HCT116 (cell line): Measurements from ENCODE around the gene IGSF3. TPM values are rescaled to one million over a fixed set of nuclear protein-coding genes. Genes with fewer than 3 reads are reported as not detected.

Experiments
- ATAC-seq: fragments of 200-7000 bp; cut with Tn5 transposase; 2 replicates; pipeline ENCODE4 v1.9.1; 2020; ENCODE audit warnings: mild to moderate bottlenecking, moderate library complexity
- BruUV-seq: library from RNA; stranded (reverse); fragments of 400-500 nt; replicated peaks from 2 replicates; lab custom pipeline; 2021; lab: Mats Ljungman, UMichigan
- CTCF ChIA-PET: fragments of 300-600 bp; sonication (Branson Sonifier 250); formaldehyde crosslinking; loops from one replicate; lab custom pipeline; 2021; ENCODE audit warnings: antibody characterized with exemption; lab: Charles Lee
- POLR2A ChIA-PET: fragments of 300-600, 350-600 bp; sonication (Branson Sonifier 250); formaldehyde crosslinking; loops from one replicate; lab custom pipeline; 2021; ENCODE audit warnings: antibody characterized with exemption; lab: Charles Lee
- RAD21 ChIA-PET, 2 experiments: fragments of 300-600 bp; sonication (Branson Sonifier 250); formaldehyde crosslinking; loops; one replicate each; lab custom pipeline; 2023; ENCODE audit warnings: low total read pairs in 2 of 2; ENCODE audit not compliant: uncharacterized antibody in 2 of 2, unreplicated experiment in 2 of 2, low non-redundant PET in 1 of 2; lab: Charles Lee
- DNase-seq: peaks from one replicate; pipeline ENCODE4 v3.0.0-alpha.2; 2010; ENCODE audit warnings: low read depth, low spot score
- H2AFZ ChIP-seq: fragments of 200-600 bp; shearing (Covaris generic), sonication (generic); 2 replicates; pipeline ENCODE4 v1.6.1; 2017; ENCODE audit warnings: low read depth, mixed run types, mixed read lengths, antibody characterized with exemption, low read length; ENCODE audit not compliant: poor library complexity, severe bottlenecking
- H3K27ac ChIP-seq: 2 replicates; pipeline ENCODE4 v1.5.1; 2012; ENCODE audit warnings: low read depth, low read length
- H3K27me3 ChIP-seq: fragments of 200-600 bp; sonication (generic); 2 replicates; pipeline ENCODE4 v1.6.1; 2016; ENCODE audit warnings: mixed run types, low read length, mixed read lengths; ENCODE audit not compliant: insufficient read depth
- H3K36me3 ChIP-seq, 2 experiments: fragments of 200-500 bp in 1 of 2; fragments of 200-600 bp in 1 of 2; sonication (Bioruptor generic) in 1 of 2; sonication (generic) in 1 of 2; 2 replicates each; pipeline versions ENCODE4 v1.5.1 to v1.6.1; 2014 to 2016; ENCODE audit warnings: low read length in 2 of 2, inconsistent platforms in 1 of 2, mixed read lengths in 1 of 2, mixed run types in 1 of 2; ENCODE audit not compliant: insufficient read depth in 2 of 2, control insufficient read depth in 1 of 2
- H3K4me1 ChIP-seq, 2 experiments: fragments of 200-600 bp in 1 of 2; sonication (generic) in 1 of 2; 2 replicates each; pipeline versions ENCODE4 v1.5.1 to v1.6.1; 2012 to 2017; ENCODE audit warnings: low read length in 2 of 2, inconsistent platforms in 1 of 2, mild to moderate bottlenecking in 1 of 2, mixed read lengths in 1 of 2, mixed run types in 1 of 2, moderate library complexity in 1 of 2; ENCODE audit not compliant: insufficient read depth in 2 of 2, control insufficient read depth in 1 of 2
- H3K4me2 ChIP-seq: fragments of 200-600 bp; sonication (generic); 2 replicates; pipeline ENCODE4 v1.6.1; 2017; ENCODE audit warnings: mixed run types, low read length, mixed read lengths
- H3K4me3 ChIP-seq, 2 experiments: fragments of 200-600 bp in 1 of 2; sonication (generic) in 1 of 2; replicated peaks in 1 of 2; 2 replicates each; pipeline ENCODE4 v1.5.1; 2011 to 2016; ENCODE audit warnings: low read length in 2 of 2, control low read depth in 1 of 2, low read depth in 1 of 2, mild to moderate bottlenecking in 1 of 2, mixed read lengths in 1 of 2, mixed run types in 1 of 2
- H3K79me2 ChIP-seq: fragments of 200-600 bp; sonication (generic); 2 replicates; pipeline ENCODE4 v1.6.1; 2017; ENCODE audit warnings: mild to moderate bottlenecking, mixed run types, low read length, moderate library complexity, mixed read lengths; ENCODE audit not compliant: insufficient read depth
- H3K9ac ChIP-seq: fragments of 200-600 bp; sonication (generic); 2 replicates; pipeline ENCODE4 v1.6.1; 2016; ENCODE audit warnings: low read length, mixed read lengths
- H3K9me2 ChIP-seq: fragments of 200-600 bp; sonication (generic), shearing (Covaris generic); 2 replicates; pipeline ENCODE4 v1.6.1; 2017; ENCODE audit warnings: mixed run types, mild to moderate bottlenecking, moderate library complexity; ENCODE audit not compliant: insufficient read depth
- H3K9me3 ChIP-seq, 2 experiments: fragments of 200-500 bp in 1 of 2; fragments of 200-600 bp in 1 of 2; sonication (Bioruptor generic) in 1 of 2; sonication (generic) in 1 of 2; 2 replicates each; pipeline ENCODE4 v1.6.1; 2014 to 2017; ENCODE audit warnings: low read length in 2 of 2, mixed read lengths in 2 of 2, inconsistent platforms in 1 of 2, low read depth in 1 of 2, mild to moderate bottlenecking in 1 of 2, mixed run types in 1 of 2, moderate library complexity in 1 of 2; ENCODE audit not compliant: control insufficient read depth in 1 of 2, insufficient read depth in 1 of 2
- H4K20me1 ChIP-seq: fragments of 200-600 bp; sonication (generic), shearing (Covaris generic); 2 replicates; pipeline ENCODE4 v1.6.1; 2017; ENCODE audit warnings: mixed run types, mild to moderate bottlenecking, moderate library complexity; ENCODE audit not compliant: insufficient read depth
- CBX3 ChIP-seq: IDR thresholded peaks from 2 replicates; pipeline ENCODE4 v1.6.1; 2012; ENCODE audit warnings: low read depth
- CEBPB ChIP-seq: IDR thresholded peaks from 2 replicates; pipeline ENCODE4 v1.6.1; 2012; ENCODE audit warnings: low read depth
- EGR1 ChIP-seq: IDR thresholded peaks from 2 replicates; pipeline ENCODE4 v1.6.1; 2012; ENCODE audit warnings: low read depth
- EZH2phosphoT487 ChIP-seq: fragments of 200-600 bp; IDR thresholded peaks from 2 replicates; pipeline ENCODE4 v1.6.1; 2018; ENCODE audit warnings: antibody characterized with exemption, borderline replicate concordance
- RAD21 ChIP-seq: IDR thresholded peaks from 2 replicates; pipeline ENCODE4 v1.6.1; 2012; ENCODE audit warnings: low read depth, mild to moderate bottlenecking
- SP1 ChIP-seq: IDR thresholded peaks from 2 replicates; pipeline ENCODE4 v1.6.1; 2012; ENCODE audit warnings: low read depth
- TCF7L2 ChIP-seq: IDR thresholded peaks from 2 replicates; pipeline ENCODE4 v1.7.0; 2011; ENCODE audit warnings: borderline replicate concordance, inconsistent platforms; ENCODE audit not compliant: insufficient read depth, insufficient read length; ENCODE audit errors: extremely low read depth
- YY1 ChIP-seq: IDR thresholded peaks from 2 replicates; pipeline ENCODE4 v1.6.1; 2011; ENCODE audit warnings: low read length, low read depth, moderate library complexity, mild to moderate bottlenecking; ENCODE audit not compliant: insufficient replicate concordance; ENCODE audit errors: extremely low read depth
- ZFX ChIP-seq: fragments of 450-650 bp; IDR thresholded peaks from 2 replicates; pipeline ENCODE4 v1.6.1; 2017
- ZNF274 ChIP-seq: fragments of 200-500 bp; sonication (Bioruptor generic); IDR thresholded peaks from 2 replicates; pipeline ENCODE4 v1.6.1; 2014; ENCODE audit warnings: mild to moderate bottlenecking, low read depth, low read length, inconsistent platforms
- intact Hi-C: fragments of 100-400 bp; cut with micrococcal nuclease; formaldehyde crosslinking; loops from 2 replicates; pipeline ENCODE4 v1.10.0; 2022
- total RNA-seq: library from RNA; stranded (reverse); gene quantifications from one replicate; pipeline ENCODE4 v1.2.1, GENCODE V29; 2021; ENCODE audit not compliant: unreplicated experiment

Gene IGSF3
- total RNA-seq, 1 experiment from 2014 or later, result 18.6 TPM

GRCh38 chr1:116556289-116557006 lies 111.1 kb downstream of the IGSF3 start (continued):
- TF ChIP-seq YY1 (no peak), RAD21 (no peak), EZH2phosphoT487 (no peak), CBX3 (peak; percentile 79), SP1 (peak; percentile 37; the same call in 1 of the 2 replicates)
- TF ChIP-seq, all 23 proteins: peak for 7

- Histone ChIP-seq H3K79me2 (peaks cover 61% of the 10 kb centered on the region), H4K20me1 (no peaks in the 10 kb centered on the region), H2AFZ (no peak overlapping the region), H3K4me1 (peaks cover 33 to 48% of the 10 kb centered on the region in 2 experiments), H3K4me3 (no peak overlapping the region), H3K27me3 (no peaks in the 10 kb centered on the region), H3K36me3 (no peaks in the 10 kb centered on the region), H3K4me2 (peak overlapping the region; percentile 72; the same call in 1 of the 2 replicates), H3K27ac (peak overlapping the region; percentile 74; the same call in 1 of the 2 replicates), H3K9ac (no peak overlapping the region), H3K9me3 (no peaks in the 10 kb centered on the region), H3K9me2 (no peaks in the 10 kb centered on the region)
- POLR2A ChIA-PET, result no interaction called here
- intact Hi-C loops, result loop anchor here (5.0 kb wide), 1 partner anchor 48 kb away; no protein-coding TSS in a partner anchor
- no peak for ATAC-seq
- CTCF ChIA-PET, result no interaction called here
- BruUV-seq, result no TSS peak
- TF ChIP-seq EGR1, result no peak
- TF ChIP-seq ZFX, result no peak
- no peak for TF ChIP-seq YY1
- no peak for TF ChIP-seq CEBPB
- TF ChIP-seq ZNF274, result no peak
- TF ChIP-seq TCF7L2, result no peak
- DNase-seq, result no peak
- RAD21 ChIA-PET, result no interaction called here
These were observed 112.6 kb downstream of the IGSF3 start for GRCh38 chr1:116554924-116555323.
